ENCODE data around the gene DDX10. TPM values are rescaled to one million over a fixed set of nuclear protein-coding genes. Genes with fewer than 3 reads are reported as not detected.
A peak's percentile ranks its signal among the peaks of the same experiment; 100 is the strongest.
"Not testable (repeated sequence)": the region's sequence is repeated elsewhere in the genome, so short reads cannot be mapped to it uniquely, and the experiment has no call there.

DDX10 gene
- total RNA-seq, 1 experiment from 2014 or later: 26.3 TPM

GRCh38 chr11:108715239-108715638, 50.4 kb downstream of the DDX10 start:
- no peak for DNase-seq (ENCODE audit: low spot score)

DNA sequence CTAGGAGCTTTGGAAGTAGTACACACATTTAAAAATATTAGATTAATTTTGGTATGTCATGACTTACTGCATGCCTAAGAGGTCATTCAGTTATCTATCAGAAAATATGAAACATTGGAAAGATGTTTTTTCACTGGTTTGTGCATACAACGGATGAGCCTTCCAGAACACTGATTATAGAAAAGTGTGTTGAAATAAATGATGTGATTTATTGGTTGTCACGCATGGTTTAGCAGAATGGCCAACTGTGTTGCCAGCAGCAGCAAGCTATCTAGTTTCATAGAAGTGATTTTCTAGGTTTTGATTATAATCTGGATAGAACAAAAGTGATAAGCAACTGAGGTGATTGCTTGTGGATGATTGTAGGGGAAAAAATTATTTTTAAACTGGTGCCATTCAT, 53.6 kb downstream of the DDX10 start:
- DNase-seq (ENCODE audit: low spot score): no peak

DNA sequence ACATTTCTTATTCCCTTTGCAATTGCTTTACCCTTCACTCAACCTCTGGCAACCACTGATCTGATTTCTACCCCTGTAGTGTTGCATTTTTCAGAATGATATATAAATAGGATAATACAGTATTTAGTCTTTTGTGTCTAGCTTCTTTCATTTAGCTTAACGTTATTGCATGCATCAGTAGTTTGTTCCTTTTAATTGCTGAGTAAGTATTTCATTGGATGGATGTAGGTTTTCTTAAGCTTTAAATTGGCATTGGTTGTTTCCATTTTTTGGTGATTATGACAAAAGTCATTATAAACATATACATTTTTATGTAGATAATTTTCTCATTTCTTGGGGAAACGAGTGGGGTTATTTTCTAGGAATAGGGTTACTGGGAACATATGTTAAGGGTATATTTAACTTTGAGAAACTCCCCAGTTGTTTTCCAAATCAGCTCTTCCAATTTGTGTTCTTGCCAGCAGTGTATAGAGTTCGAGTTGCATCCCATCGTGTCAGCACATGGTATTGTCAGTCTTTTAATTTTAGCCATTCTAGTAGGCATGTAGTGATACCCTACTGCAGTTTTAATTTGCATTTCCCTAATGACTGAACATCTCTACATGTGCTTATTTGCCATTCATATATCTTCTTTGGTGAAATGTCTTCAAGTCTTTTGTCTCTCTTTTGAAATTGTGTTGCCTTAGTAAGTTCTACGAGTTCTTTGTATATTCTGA, 60.3 kb downstream of the DDX10 start:
- DNase-seq (ENCODE audit: low spot score): no peak

GRCh38 chr11:108726077-108726800, 61.4 kb downstream of the DDX10 start:
- DNase-seq (ENCODE audit: low spot score): no peak

DNA sequence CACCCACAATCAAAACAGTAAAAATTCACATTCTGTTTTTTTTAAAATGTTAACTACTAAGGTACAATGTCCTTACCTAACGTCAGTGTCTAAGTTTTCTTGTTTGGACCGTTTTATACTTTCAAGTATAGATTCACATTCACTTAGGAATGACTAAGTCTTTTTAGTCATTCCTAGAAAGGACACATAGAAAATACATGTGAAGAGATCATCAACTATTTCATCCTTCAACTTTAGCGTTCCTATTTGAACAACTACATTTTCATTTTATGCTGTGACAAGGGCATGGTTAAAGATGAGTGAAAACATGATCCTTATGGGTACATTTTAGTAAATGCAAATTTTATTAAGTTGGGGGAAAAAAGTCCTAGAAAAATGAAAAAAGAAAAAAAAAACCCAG, 62.8 kb downstream of the DDX10 start:
- no peak for DNase-seq (ENCODE audit: low spot score)

GRCh38 chr11:108729227-108729871, 64.5 kb downstream of the DDX10 start:
- no peak for DNase-seq (ENCODE audit: low spot score)

DNA sequence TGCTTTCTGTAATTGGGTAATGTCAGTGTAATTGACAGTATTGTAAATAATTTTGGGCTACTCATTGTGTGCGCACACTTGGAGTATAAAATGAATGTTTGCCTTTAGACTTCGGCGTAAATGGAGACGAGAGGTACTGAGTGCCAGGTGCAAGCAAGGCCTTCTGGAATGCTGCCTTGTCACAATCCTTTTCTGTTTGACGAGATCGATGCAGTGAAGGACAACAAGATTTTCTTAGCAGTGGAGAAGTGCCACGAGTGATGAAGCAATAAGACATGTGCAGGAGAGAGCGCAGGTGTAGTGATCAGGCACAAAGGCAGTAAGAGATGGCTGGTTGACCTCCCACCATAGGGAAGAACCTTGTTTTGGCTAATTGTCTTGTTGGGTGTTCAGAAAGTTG, 67.5 kb downstream of the DDX10 start:
- DNase-seq (ENCODE audit: low spot score): no peak

DNA sequence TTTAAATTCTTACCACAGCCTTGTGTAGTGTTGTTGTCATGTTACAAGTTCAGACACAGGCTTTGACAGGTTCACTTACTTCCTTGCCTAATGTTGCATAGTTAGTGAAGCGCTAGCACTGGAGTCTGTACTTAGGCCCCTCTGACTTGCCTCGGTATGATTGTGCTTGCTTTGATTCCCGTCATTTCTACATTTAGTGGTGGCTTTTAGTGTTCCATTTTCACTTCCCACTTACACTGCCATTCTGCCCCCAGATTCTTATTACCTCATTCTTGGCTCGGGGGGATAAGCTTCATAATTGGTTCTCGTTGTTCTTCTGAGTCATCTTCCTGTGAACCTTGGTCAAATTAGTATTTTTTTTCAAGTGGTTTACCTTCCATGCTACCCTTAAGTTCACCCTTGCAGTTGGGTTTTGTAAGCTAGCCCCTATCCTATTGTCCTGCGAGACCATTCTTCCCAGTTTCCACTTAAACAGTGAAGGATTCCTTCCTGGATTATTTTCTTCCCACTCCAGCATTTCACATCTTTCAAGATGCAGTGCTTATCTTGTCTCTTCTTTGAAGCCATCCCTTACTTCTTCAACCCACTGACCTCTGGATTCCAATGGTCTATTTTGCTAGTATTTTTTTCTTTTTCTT, 68.7 kb downstream of the DDX10 start:
- peak; percentile 73 for DNase-seq (ENCODE audit: low spot score)

- DNase-seq (ENCODE audit: low spot score): no peak
Measured at GRCh38 chr11:108734283-108734682, 69.4 kb downstream of the DDX10 start.

GRCh38 chr11:108734956-108735559, 70.2 kb downstream of the DDX10 start:
- DNase-seq (ENCODE audit: low spot score): peak; percentile 40

- not testable (repeated sequence) for DNase-seq (ENCODE audit: low spot score)
Measured at GRCh38 chr11:108740132-108740531, 75.3 kb downstream of the DDX10 start.

DNA sequence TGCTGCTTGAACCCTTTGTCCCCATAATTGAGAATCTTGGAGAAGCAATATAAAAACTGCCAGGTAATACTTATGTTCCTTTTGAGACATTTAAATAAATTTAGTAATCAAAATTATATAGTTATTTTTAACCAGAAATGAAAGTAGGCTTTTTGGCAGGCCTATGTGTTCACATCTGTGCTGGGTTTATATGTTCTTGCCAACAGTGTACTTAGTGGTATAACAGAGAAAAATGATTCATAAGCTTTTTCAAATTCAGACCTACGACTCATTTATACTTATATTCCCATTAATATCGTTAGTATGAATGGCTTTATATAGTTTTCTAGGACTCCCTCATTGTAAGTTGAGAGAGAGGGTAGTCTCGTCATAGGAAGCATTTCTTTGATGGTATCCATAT, 79.0 kb downstream of the DDX10 start:
- no peak for DNase-seq (ENCODE audit: low spot score)

GRCh38 chr11:108748968-108749367, 84.1 kb downstream of the DDX10 start:
- DNase-seq (ENCODE audit: low spot score): no peak

DNA sequence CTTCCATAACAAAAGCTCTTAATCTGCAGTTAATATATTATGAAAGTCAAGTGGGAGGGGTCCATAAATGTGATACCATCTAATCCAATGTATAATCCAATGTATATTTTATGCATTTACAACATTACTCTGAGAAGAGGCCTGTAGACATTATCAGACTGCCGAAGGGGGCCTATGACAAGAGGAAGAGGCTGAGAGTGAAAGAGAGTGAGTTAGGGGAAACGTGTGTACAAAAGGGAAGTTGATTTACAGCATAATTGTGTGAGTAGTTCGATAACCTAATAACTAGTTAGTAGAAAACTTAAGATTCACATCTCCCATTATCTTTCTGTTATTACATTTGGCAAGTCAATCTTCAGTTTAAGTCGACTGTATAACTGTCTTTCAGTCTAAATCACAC, 86.6 kb downstream of the DDX10 start:
- no peak for DNase-seq (ENCODE audit: low spot score)

- no peak for DNase-seq (ENCODE audit: low spot score)
Measured at GRCh38 chr11:108752297-108752751, 87.5 kb downstream of the DDX10 start.

GRCh38 chr11:108754901-108755625, 90.2 kb downstream of the DDX10 start:
- no peak for DNase-seq (ENCODE audit: low spot score)

DNA sequence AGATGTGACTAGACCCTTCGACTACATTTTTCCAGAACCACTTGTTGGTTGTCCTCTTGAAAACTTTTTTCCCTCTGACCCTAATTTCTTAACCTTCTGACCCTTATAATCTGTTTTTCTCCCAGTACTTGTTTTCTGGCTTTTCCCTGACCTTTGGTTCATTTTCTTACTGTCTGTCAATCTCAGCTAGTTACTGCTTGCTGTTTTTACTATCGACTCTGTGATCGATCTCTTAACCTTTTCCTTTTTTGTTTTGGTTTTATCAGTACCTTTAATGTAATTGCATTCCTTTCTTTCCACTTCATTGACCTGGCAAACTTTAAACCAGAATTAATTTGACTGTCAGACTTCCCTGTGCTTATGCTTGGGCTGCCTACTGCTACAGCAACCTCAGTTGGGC, 92.8 kb downstream of the DDX10 start:
- no peak for DNase-seq (ENCODE audit: low spot score)

- DNase-seq (ENCODE audit: low spot score): no peak
Measured at GRCh38 chr11:108758458-108758857, 93.6 kb downstream of the DDX10 start.

DNA sequence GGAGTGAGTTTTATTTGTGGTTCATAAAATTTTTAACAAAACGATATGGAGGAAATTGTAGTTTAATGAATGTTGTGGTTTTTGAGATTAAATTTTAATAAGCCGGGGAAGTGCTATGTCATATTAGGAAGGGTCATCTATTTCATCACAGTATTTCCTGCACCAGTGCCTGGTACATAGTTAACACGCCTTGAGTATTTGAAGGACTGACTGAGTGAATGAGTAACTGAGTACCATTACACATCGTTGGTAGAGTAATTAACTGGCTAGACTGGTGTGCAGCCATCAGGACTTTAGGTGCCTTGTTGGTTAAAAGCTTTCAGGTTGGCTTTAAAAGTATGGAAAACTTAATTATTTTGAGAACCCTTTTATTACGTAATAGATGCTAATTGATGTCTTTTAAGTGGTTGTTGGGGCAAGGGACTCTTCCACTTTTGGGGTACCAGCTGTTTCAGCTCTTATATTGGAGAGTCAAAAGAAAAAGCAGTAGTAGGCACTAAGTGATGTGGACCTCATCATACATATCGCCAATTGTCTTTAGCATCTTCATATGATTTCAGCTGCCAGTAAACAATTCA, 101.8 kb downstream of the DDX10 start:
- no peak for DNase-seq (ENCODE audit: low spot score)

DNA sequence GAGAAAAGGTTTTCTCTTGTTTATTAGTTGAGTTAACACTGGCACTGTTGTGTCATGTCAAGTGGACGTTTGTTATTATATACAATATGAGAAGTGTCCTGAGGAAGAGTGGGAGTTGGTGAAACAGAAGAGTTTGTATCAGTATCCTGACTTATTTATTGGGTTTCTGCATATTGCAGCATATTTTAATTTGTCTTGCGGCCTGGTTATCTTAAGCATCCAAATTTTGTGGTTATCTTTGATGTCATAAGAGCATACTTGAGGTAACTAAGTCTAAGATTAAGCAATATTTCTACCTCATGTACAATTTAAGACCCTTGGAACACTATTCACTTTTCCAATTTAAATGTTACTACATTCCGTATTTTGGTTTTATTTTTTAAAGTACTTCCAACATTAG, 103.5 kb downstream of the DDX10 start:
- peak; percentile 40 for DNase-seq (ENCODE audit: low spot score)

GRCh38 chr11:108768964-108769363, 104.1 kb downstream of the DDX10 start:
- no peak for DNase-seq (ENCODE audit: low spot score)

Data from H4 (cell line).